PC-9 (cell line): Measurements from ENCODE around the gene EVA1C.

ENCODE experiments used
- CTCF ChIP-seq: fragments of 200-600 bp; sonication (generic); conservative IDR thresholded peaks from 2 replicates; pipeline ENCODE4 v1.6.1; 2017; ENCODE audit warnings: mixed run types, antibody characterized with exemption, mild to moderate bottlenecking, moderate library complexity
- EZH2 ChIP-seq: fragments of 200-600 bp; sonication (generic); IDR thresholded peaks from 2 replicates; pipeline ENCODE4 v1.8.0; 2017; ENCODE audit warnings: antibody characterized with exemption, low read depth

DNA sequence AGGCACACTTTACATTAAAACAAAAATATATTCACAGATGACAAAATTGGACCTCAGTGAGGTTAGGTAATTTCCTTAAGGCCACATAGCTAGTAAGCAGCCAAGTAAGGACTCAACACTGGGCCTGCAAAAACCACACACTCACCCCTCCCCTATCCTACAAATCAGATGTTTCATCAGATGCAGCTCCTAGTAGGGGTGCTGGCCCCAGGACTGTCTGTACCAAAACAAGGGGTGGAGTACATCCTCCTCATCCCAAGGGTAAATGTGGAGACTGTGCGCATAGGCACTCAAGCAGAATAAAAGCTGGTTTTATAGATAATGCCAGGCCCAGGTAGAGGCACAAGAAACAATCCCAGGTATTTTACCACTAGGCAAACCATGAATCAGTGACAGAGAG, 45.3 kb upstream of the EVA1C start:
- TF ChIP-seq EZH2, result no peak
- TF ChIP-seq CTCF, result no peak
